HepG2 (cell line): ENCODE data around the gene ARSJ. TPM values are rescaled to one million over a fixed set of nuclear protein-coding genes. Genes with fewer than 3 reads are reported as not detected.

Experiments used
- ATAC-seq: fragments of 200-7000 bp; cut with Tn5 transposase; 3 replicates; pipeline ENCODE4 v1.9.1; 2020; ENCODE audit warnings: mild to moderate bottlenecking, moderate library complexity
- BruUV-seq: library from RNA; stranded (reverse); fragments of 400-500 nt; replicated peaks from 2 replicates; lab custom pipeline; 2021; lab: Mats Ljungman, UMichigan
- CTCF ChIA-PET: fragments of 300-600 bp; formaldehyde crosslinking; extraction: SDS; loops from one replicate; lab custom pipeline; 2021; ENCODE audit warnings: low total read pairs, inconsistent platforms, low intra/inter-chr PET ratio; lab: Yijun Ruan, JAX
- POLR2A ChIA-PET: fragments of 350-600 bp; sonication (Branson Sonifier 250); formaldehyde crosslinking; loops from one replicate; lab custom pipeline; 2020; ENCODE audit warnings: antibody characterized with exemption, inconsistent platforms; lab: Yijun Ruan, JAX
- DNase-seq: peaks from one replicate; pipeline ENCODE4 v3.0.0-alpha.2; 2015; ENCODE audit warnings: low spot score
- FAIRE-seq: peaks from 3 replicates; lab custom pipeline; 2011; peaks lifted over from hg19 to GRCh38; lab: Jason Lieb, UNC
- H2AFZ ChIP-seq: one replicate; pipeline ENCODE4 v1.6.1; 2011; ENCODE audit warnings: low read length, inconsistent platforms
- H3K27ac ChIP-seq: fragments of 300-600 bp; 3 replicates; pipeline ENCODE4 v1.8.0; 2011; ENCODE audit warnings: mixed run types, mild to moderate bottlenecking, mixed read lengths, low read length, inconsistent platforms; ENCODE audit not compliant: insufficient read depth; ENCODE audit errors: extremely low read length
- H3K27me3 ChIP-seq, 2 experiments: fragments of 200-600 bp in 1 of 2; 2 replicates in 1 of 2; 3 replicates in 1 of 2; pipeline versions ENCODE4 v1.6.0 to v1.8.0; 2011; ENCODE audit warnings: low read length in 2 of 2, mild to moderate bottlenecking in 2 of 2, moderate library complexity in 2 of 2, inconsistent platforms in 1 of 2; ENCODE audit not compliant: insufficient read depth in 2 of 2, control insufficient read depth in 1 of 2
- H3K36me3 ChIP-seq, 2 experiments: fragments of 200-600 bp in 1 of 2; replicated peaks in 1 of 2; 2 replicates in 1 of 2; 3 replicates in 1 of 2; pipeline versions ENCODE4 v1.5.1 to v1.8.0; 2011; ENCODE audit warnings: low read length in 2 of 2, inconsistent platforms in 1 of 2; ENCODE audit not compliant: insufficient read depth in 2 of 2, control insufficient read depth in 1 of 2
- H3K4me1 ChIP-seq: 2 replicates; pipeline ENCODE4 v1.5.1; 2012; ENCODE audit warnings: low read length, inconsistent platforms; ENCODE audit not compliant: insufficient read depth
- H3K4me2 ChIP-seq: 2 replicates; pipeline ENCODE4 v1.6.0; 2011; ENCODE audit warnings: low read depth, low read length, inconsistent platforms
- H3K4me3 ChIP-seq, 3 experiments: fragments of 200-600 bp in 1 of 3; sonication (generic), shearing (Covaris generic) in 1 of 3; replicated peaks in 1 of 3; 2 replicates each; pipeline ENCODE4 v1.5.1; 2011 to 2016; ENCODE audit warnings: low read length in 3 of 3, inconsistent platforms in 2 of 3, low read depth in 2 of 3, mild to moderate bottlenecking in 2 of 3, control low read depth in 1 of 3, mixed read lengths in 1 of 3; ENCODE audit not compliant: insufficient read depth in 1 of 3
- H3K79me2 ChIP-seq: one replicate; pipeline ENCODE4 v1.6.1; 2011; ENCODE audit warnings: low read length, inconsistent platforms; ENCODE audit not compliant: insufficient read depth
- H3K9ac ChIP-seq: 2 replicates; pipeline ENCODE4 v1.6.0; 2011; ENCODE audit warnings: mild to moderate bottlenecking, low read depth, low read length, inconsistent platforms; ENCODE audit not compliant: insufficient read depth
- H3K9me3 ChIP-seq: 2 replicates; pipeline ENCODE4 v1.5.1; 2012; ENCODE audit warnings: mild to moderate bottlenecking, low read length
- H4K20me1 ChIP-seq: 2 replicates; pipeline ENCODE4 v1.6.0; 2011; ENCODE audit warnings: inconsistent platforms, mild to moderate bottlenecking, low read length, moderate library complexity; ENCODE audit not compliant: insufficient read depth
- ADNP ChIP-seq: sonication (generic); formaldehyde crosslinking; IDR thresholded peaks from 2 replicates; pipeline ENCODE4 v1.4.0; 2020; ENCODE audit warnings: missing genetic modification reagents
- BRCA1 ChIP-seq: sonication (generic); formaldehyde crosslinking; IDR thresholded peaks from 2 replicates; pipeline ENCODE4 v1.4.0; 2020; ENCODE audit warnings: missing genetic modification reagents
- HMGA1 ChIP-seq: sonication (generic); formaldehyde crosslinking; conservative IDR thresholded peaks from 2 replicates; pipeline ENCODE4 v1.4.0; 2020; ENCODE audit warnings: missing genetic modification reagents
- KDM5B ChIP-seq: sonication (generic); formaldehyde crosslinking; IDR thresholded peaks from 2 replicates; pipeline ENCODE4 v1.4.0; 2020; ENCODE audit warnings: missing genetic modification reagents, mild to moderate bottlenecking, borderline replicate concordance
- KLF11 ChIP-seq: IDR thresholded peaks from 2 replicates; pipeline ENCODE4 v1.6.1; 2016; ENCODE audit warnings: missing compliant biosample characterization
- KLF13 ChIP-seq: sonication (generic); formaldehyde crosslinking; IDR thresholded peaks from 2 replicates; pipeline ENCODE4 v1.4.0; 2020; ENCODE audit warnings: mild to moderate bottlenecking, missing genetic modification reagents
- PPARG ChIP-seq: conservative IDR thresholded peaks from 2 replicates; pipeline ENCODE4 v1.6.1; 2016; ENCODE audit warnings: missing biosample characterization, missing genetic modification reagents
- ZNF101 ChIP-seq: sonication (generic); formaldehyde crosslinking; IDR thresholded peaks from 2 replicates; pipeline ENCODE4 v1.4.0; 2020; ENCODE audit warnings: mild to moderate bottlenecking, low read depth, missing genetic modification reagents, borderline replicate concordance
- ZNF430 ChIP-seq: sonication (generic); formaldehyde crosslinking; IDR thresholded peaks from 2 replicates; pipeline ENCODE4 v1.9.0; 2021; ENCODE audit warnings: mild to moderate bottlenecking, missing genetic modification reagents
- ZNF549 ChIP-seq: sonication (generic); formaldehyde crosslinking; IDR thresholded peaks from 2 replicates; pipeline ENCODE4 v1.5.0; 2020; ENCODE audit warnings: missing genetic modification reagents
- in situ Hi-C: cut with HindIII; loops from 2 replicates; pipeline ENCODE4 v1.10.0; 2017; ENCODE audit warnings: low pct_unique_long_range_greater_than_20kb; ENCODE audit not compliant: extremely low pct_ligation_motif_present
- intact Hi-C: fragments of 100-400 bp; cut with micrococcal nuclease; formaldehyde crosslinking; loops from one replicate; pipeline ENCODE4 v1.10.0; 2022; ENCODE audit not compliant: unreplicated experiment
- polyA plus RNA-seq, 8 experiments: library from polyadenylated mRNA; depleted of rRNA in 3 of 8; stranded (reverse) in 7 of 8; unstranded in 1 of 8; fragments of >200 nt; fragmentation: Illumina TruSeq in 4 of 8; extraction: Trizol in 4 of 8; gene quantifications; 2 replicates each; pipeline versions ENCODE4 v1.2.1 to v1.2.3, GENCODE V29; 2011 to 2016; ENCODE audit warnings: low read depth in 4 of 8, missing spikeins in 1 of 8, mixed read lengths in 1 of 8; ENCODE audit not compliant: insufficient read depth in 1 of 8
- total RNA-seq, 5 experiments: library from RNA; depleted of rRNA; stranded (reverse); fragments of >200 nt; fragmentation: Illumina TruSeq; extraction: Trizol; gene quantifications; 2 replicates each; pipeline ENCODE4 v1.2.3, GENCODE V29; 2016; ENCODE audit warnings: low read depth in 1 of 5
- TF ChIP-seq, protein P1 (sequence below): sonication (generic); formaldehyde crosslinking; IDR thresholded peaks from 2 replicates; pipeline ENCODE4 v1.9.0; 2021; ENCODE audit warnings: mild to moderate bottlenecking, missing genetic modification reagents
- TF ChIP-seq, protein P2 (sequence below), 2 experiments: sonication (generic) in 1 of 2; formaldehyde crosslinking in 1 of 2; IDR thresholded peaks; 2 replicates each; pipeline versions ENCODE4 v1.4.0 to v1.6.1; 2016 to 2020; ENCODE audit warnings: borderline replicate concordance in 1 of 2, low read depth in 1 of 2, mild to moderate bottlenecking in 1 of 2, missing genetic modification reagents in 1 of 2

Gene ARSJ
- total and polyA plus RNA-seq, 2 of the 13 experiments (the other 11 are each of a cell fraction or from before 2014, with no cell fraction given) = not detected

DNA sequence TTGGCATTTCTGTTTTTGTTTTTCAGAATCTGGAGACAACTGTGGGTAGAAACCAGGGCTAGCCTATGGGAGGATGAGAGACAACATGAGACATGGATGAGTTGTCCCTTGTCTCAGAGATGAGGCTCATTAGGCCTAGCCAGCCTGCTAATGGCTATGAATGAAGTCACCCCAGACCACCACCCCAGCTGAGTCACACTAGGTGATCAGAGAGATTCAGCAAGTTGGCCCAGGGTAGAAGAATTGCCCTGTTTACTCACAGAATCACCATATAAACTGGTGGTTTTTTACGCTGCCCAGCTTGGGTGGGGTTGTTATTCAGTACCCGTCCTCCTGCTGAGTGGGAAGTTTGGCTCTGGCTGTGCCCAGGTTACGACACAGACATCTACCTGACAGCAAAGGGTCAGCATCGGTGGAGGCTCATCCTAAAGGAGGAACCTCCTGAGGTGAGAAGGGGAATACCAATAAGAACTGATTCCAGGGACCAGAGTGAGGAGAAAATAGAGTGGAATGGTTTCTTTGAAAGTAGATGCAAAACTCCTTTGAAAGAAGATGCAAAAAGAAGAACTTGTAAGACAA, 17.2 kb upstream of the ARSJ start (continued):
- TF ChIP-seq, protein P1, sequence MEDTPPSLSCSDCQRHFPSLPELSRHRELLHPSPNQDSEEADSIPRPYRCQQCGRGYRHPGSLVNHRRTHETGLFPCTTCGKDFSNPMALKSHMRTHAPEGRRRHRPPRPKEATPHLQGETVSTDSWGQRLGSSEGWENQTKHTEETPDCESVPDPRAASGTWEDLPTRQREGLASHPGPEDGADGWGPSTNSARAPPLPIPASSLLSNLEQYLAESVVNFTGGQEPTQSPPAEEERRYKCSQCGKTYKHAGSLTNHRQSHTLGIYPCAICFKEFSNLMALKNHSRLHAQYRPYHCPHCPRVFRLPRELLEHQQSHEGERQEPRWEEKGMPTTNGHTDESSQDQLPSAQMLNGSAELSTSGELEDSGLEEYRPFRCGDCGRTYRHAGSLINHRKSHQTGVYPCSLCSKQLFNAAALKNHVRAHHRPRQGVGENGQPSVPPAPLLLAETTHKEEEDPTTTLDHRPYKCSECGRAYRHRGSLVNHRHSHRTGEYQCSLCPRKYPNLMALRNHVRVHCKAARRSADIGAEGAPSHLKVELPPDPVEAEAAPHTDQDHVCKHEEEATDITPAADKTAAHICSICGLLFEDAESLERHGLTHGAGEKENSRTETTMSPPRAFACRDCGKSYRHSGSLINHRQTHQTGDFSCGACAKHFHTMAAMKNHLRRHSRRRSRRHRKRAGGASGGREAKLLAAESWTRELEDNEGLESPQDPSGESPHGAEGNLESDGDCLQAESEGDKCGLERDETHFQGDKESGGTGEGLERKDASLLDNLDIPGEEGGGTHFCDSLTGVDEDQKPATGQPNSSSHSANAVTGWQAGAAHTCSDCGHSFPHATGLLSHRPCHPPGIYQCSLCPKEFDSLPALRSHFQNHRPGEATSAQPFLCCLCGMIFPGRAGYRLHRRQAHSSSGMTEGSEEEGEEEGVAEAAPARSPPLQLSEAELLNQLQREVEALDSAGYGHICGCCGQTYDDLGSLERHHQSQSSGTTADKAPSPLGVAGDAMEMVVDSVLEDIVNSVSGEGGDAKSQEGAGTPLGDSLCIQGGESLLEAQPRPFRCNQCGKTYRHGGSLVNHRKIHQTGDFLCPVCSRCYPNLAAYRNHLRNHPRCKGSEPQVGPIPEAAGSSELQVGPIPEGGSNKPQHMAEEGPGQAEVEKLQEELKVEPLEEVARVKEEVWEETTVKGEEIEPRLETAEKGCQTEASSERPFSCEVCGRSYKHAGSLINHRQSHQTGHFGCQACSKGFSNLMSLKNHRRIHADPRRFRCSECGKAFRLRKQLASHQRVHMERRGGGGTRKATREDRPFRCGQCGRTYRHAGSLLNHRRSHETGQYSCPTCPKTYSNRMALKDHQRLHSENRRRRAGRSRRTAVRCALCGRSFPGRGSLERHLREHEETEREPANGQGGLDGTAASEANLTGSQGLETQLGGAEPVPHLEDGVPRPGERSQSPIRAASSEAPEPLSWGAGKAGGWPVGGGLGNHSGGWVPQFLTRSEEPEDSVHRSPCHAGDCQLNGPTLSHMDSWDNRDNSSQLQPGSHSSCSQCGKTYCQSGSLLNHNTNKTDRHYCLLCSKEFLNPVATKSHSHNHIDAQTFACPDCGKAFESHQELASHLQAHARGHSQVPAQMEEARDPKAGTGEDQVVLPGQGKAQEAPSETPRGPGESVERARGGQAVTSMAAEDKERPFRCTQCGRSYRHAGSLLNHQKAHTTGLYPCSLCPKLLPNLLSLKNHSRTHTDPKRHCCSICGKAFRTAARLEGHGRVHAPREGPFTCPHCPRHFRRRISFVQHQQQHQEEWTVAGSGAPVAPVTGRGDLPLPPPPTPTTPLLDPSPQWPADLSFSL (CRISPR knock-in tag) = no peak

DNA sequence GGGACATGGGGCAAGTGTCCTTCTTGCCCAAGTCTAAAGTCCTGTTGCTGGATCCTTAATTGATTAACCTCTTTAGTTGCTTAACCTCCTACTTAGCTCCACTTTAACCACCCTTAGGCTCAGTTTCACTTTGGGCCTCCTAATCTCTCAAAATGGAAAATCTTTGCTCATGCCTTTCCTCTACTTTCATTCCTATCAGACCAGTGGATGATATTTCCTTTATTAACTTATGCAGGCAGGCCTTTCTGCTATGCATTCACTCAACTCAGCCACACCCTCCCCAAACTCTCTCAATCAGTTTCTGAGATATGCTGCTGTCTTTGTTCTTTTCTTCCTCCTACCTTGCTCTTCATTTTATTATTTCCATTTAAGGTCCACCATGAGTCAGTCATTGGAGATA, 14.4 kb upstream of the ARSJ start:
- in situ Hi-C loops = no loop called here
- BruUV-seq = no TSS peak
- no peaks in the 10 kb centered on the region for H3K36me3 ChIP-seq
- H3K79me2 ChIP-seq = no peaks in the 10 kb centered on the region
- H3K4me2 ChIP-seq = no peak overlapping the region
- H3K9me3 ChIP-seq = no peaks in the 10 kb centered on the region
- H3K4me3 ChIP-seq = no peak overlapping the region
- CTCF ChIA-PET = no interaction called here
- DNase-seq (no peak), FAIRE-seq (no peak), ATAC-seq (no peak)
- H3K27ac ChIP-seq = no peak overlapping the region
- no peak overlapping the region for H2AFZ ChIP-seq
- no peaks in the 10 kb centered on the region for H3K4me1 ChIP-seq
- intact Hi-C loops = no loop called here
- no peaks in the 10 kb centered on the region for H3K27me3 ChIP-seq
- POLR2A ChIA-PET = no interaction called here
- H3K9ac ChIP-seq = no peak overlapping the region
- no peaks in the 10 kb centered on the region for H4K20me1 ChIP-seq
- no peak for TF ChIP-seq PPARG (CRISPR knock-in tag)
- no peak for TF ChIP-seq KDM5B (CRISPR knock-in tag)
- no peak for TF ChIP-seq ZNF430 (CRISPR knock-in tag)
- TF ChIP-seq, protein P2, sequence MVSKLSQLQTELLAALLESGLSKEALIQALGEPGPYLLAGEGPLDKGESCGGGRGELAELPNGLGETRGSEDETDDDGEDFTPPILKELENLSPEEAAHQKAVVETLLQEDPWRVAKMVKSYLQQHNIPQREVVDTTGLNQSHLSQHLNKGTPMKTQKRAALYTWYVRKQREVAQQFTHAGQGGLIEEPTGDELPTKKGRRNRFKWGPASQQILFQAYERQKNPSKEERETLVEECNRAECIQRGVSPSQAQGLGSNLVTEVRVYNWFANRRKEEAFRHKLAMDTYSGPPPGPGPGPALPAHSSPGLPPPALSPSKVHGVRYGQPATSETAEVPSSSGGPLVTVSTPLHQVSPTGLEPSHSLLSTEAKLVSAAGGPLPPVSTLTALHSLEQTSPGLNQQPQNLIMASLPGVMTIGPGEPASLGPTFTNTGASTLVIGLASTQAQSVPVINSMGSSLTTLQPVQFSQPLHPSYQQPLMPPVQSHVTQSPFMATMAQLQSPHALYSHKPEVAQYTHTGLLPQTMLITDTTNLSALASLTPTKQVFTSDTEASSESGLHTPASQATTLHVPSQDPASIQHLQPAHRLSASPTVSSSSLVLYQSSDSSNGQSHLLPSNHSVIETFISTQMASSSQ (IDR thresholded peaks at IDR 0.05; ENCODE audit: low read depth) = no peak
- TF ChIP-seq, protein P2 (CRISPR knock-in tag; IDR thresholded peaks at IDR 0.05; ENCODE audit: borderline replicate concordance) = no peak
- no peak for TF ChIP-seq ADNP (CRISPR knock-in tag)
- TF ChIP-seq KLF13 (CRISPR knock-in tag) = no peak
- no peak for TF ChIP-seq KLF11 (CRISPR knock-in tag)
- no peak for TF ChIP-seq ZNF101
- no peak for TF ChIP-seq HMGA1 (CRISPR knock-in tag)
- no peak for TF ChIP-seq ZNF549 (CRISPR knock-in tag)
- TF ChIP-seq BRCA1 (CRISPR knock-in tag) = no peak
